ENCODE measurements around the gene OBSL1. TPM values are rescaled to one million over a fixed set of nuclear protein-coding genes. Genes with fewer than 3 reads are reported as not detected.

Gene OBSL1
- total RNA-seq, 1 experiment from 2014 or later, result 25.5 TPM

DNA sequence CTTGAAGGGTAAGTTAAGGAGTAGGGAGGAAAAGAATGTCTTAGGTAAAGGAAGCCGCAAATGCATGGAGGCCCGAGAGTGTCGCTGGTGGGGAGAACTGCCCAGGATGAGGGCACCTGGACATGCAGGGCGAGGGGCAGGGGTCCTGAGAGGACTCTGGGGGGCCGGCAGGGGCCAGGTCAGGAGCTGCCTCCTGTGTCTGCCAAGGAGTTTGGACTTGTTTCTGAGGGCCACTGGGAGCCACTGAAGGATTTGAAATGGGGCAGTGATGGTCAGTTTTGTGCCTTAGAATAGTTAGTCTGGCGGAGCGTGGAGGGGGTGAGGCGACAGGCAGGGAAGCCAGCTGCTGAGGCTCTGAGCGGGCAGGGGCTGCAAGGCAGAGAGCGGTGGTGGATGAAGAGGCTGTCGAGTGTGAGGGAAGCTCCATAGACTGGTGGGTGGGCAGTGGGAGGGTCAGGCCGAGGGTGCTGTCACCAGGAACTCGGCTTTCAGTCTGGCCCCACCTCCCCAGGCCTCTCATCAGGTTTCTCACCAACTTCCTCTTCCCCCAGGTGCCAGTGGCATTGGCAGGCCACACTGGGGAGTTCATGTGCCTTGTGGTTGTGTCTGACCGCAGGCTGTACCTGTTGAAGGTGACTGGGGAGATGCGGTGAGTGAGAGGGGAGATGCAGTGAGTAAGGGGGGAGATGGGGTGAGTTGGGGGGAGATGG lies 41.4 kb upstream of the OBSL1 start:
- Histone ChIP-seq H3K36me3 (ENCODE audit: control insufficient read depth, insufficient read depth, low read length) (no peaks in the 10 kb centered on the region), H3K9me3 (ENCODE audit: control insufficient read depth, insufficient read depth, low read depth, low read length) (no peaks in the 10 kb centered on the region), H3K27ac (ENCODE audit: low read length) (no peak overlapping the region), H3K27me3 (ENCODE audit: control insufficient read depth, insufficient read depth, low read length) (no peaks in the 10 kb centered on the region), H3K4me3 (ENCODE audit: low read depth in 2 of 2, low read length in 2 of 2) (no peak overlapping the region), H3K4me1 (ENCODE audit: control insufficient read depth, insufficient read depth, low read length) (no peaks in the 10 kb centered on the region)
- DNase-seq (ENCODE audit: low read depth, low spot score) (no peak), ATAC-seq (no peak)
- ChIA-PET POLR2A (interaction anchor here (0.5 kb wide), 1 partner anchor 10 kb away, joined by 3 read pairs; no protein-coding TSS in a partner anchor), CTCF (no interaction called here)
- no TSS peak for BruUV-seq (replicated peaks)
- intact Hi-C loops (cut with micrococcal nuclease; ENCODE audit: unreplicated experiment) (no loop called here), in situ Hi-C loops (cut with HindIII; ENCODE audit: low pct_unique_long_range_greater_than_20kb, low sequenced_read_pairs) (no loop called here)
- TF ChIP-seq, protein P1, sequence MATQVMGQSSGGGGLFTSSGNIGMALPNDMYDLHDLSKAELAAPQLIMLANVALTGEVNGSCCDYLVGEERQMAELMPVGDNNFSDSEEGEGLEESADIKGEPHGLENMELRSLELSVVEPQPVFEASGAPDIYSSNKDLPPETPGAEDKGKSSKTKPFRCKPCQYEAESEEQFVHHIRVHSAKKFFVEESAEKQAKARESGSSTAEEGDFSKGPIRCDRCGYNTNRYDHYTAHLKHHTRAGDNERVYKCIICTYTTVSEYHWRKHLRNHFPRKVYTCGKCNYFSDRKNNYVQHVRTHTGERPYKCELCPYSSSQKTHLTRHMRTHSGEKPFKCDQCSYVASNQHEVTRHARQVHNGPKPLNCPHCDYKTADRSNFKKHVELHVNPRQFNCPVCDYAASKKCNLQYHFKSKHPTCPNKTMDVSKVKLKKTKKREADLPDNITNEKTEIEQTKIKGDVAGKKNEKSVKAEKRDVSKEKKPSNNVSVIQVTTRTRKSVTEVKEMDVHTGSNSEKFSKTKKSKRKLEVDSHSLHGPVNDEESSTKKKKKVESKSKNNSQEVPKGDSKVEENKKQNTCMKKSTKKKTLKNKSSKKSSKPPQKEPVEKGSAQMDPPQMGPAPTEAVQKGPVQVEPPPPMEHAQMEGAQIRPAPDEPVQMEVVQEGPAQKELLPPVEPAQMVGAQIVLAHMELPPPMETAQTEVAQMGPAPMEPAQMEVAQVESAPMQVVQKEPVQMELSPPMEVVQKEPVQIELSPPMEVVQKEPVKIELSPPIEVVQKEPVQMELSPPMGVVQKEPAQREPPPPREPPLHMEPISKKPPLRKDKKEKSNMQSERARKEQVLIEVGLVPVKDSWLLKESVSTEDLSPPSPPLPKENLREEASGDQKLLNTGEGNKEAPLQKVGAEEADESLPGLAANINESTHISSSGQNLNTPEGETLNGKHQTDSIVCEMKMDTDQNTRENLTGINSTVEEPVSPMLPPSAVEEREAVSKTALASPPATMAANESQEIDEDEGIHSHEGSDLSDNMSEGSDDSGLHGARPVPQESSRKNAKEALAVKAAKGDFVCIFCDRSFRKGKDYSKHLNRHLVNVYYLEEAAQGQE (IDR thresholded peaks at IDR 0.05; ENCODE audit: insufficient read depth in 1 of 2, low read depth in 2 of 2, low read length in 1 of 2), result no peak

DNA sequence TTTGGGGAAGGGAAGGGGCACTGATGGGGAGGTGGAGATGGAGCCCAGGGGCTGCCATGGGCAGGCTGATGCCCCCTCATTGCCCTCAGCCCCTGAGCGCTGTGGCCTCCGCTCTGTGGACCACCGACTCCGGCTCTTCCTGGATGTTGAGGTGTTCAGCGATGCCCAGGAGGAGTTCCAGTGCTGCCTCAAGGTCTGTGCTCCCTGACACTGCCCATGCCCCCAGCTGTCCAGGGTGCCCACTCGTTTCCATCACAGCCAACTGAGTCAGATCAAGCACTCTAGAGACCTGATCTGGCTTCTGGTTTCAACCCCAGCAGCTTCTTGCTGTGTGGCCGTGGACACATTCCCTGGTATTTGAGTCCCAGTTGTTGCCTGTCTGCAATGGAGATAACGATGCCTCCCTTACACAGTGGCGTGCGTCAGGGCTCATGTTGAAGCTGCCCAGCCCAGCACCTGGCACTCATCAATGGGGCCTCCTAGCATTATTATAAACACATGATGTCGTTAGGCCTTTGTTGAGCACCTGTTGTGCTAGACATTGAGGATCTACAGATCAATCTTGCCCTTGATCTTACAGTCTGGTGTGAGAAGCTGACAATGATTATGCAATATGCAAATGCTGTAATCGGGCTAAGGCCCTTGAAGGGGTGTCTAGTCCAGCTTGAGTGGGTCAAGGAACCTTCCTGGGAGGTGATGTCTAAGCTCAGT lies 40.7 kb upstream of the OBSL1 start:
- Histone ChIP-seq H3K27me3 (ENCODE audit: control insufficient read depth, insufficient read depth, low read length) (no peaks in the 10 kb centered on the region), H3K4me3 (ENCODE audit: low read depth in 2 of 2, low read length in 2 of 2) (no peak overlapping the region), H3K9me3 (ENCODE audit: control insufficient read depth, insufficient read depth, low read depth, low read length) (no peaks in the 10 kb centered on the region), H3K36me3 (ENCODE audit: control insufficient read depth, insufficient read depth, low read length) (no peaks in the 10 kb centered on the region), H3K4me1 (ENCODE audit: control insufficient read depth, insufficient read depth, low read length) (no peaks in the 10 kb centered on the region), H3K27ac (ENCODE audit: low read length) (no peak overlapping the region)
- intact Hi-C loops (cut with micrococcal nuclease; ENCODE audit: unreplicated experiment) (no loop called here), in situ Hi-C loops (cut with HindIII; ENCODE audit: low pct_unique_long_range_greater_than_20kb, low sequenced_read_pairs) (no loop called here)
- ATAC-seq (no peak), DNase-seq (ENCODE audit: low read depth, low spot score) (no peak)
- CTCF ChIA-PET, result no interaction called here
- TF ChIP-seq, protein P1 (IDR thresholded peaks at IDR 0.05; ENCODE audit: insufficient read depth in 1 of 2, low read depth in 2 of 2, low read length in 1 of 2), result no peak
- TF ChIP-seq POLR2AphosphoS5 (IDR thresholded peaks at IDR 0.05; ENCODE audit: low read depth, low read length), result no peak
- TF ChIP-seq, protein P2, sequence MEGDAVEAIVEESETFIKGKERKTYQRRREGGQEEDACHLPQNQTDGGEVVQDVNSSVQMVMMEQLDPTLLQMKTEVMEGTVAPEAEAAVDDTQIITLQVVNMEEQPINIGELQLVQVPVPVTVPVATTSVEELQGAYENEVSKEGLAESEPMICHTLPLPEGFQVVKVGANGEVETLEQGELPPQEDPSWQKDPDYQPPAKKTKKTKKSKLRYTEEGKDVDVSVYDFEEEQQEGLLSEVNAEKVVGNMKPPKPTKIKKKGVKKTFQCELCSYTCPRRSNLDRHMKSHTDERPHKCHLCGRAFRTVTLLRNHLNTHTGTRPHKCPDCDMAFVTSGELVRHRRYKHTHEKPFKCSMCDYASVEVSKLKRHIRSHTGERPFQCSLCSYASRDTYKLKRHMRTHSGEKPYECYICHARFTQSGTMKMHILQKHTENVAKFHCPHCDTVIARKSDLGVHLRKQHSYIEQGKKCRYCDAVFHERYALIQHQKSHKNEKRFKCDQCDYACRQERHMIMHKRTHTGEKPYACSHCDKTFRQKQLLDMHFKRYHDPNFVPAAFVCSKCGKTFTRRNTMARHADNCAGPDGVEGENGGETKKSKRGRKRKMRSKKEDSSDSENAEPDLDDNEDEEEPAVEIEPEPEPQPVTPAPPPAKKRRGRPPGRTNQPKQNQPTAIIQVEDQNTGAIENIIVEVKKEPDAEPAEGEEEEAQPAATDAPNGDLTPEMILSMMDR (IDR thresholded peaks at IDR 0.05), result no peak
- POLR2A ChIA-PET, result interaction anchor here (0.5 kb wide), 1 partner anchor 11 kb away, joined by 3 read pairs; no protein-coding TSS in a partner anchor
- no TSS peak for BruUV-seq (replicated peaks)

Measured in Panc1 (cell line).